Effector memory CD4-positive, alpha-beta T cell (primary cell): Measurements from ENCODE around the gene HRH4.

Experiments used
- DNase-seq, 3 donors: peaks; one replicate each; pipeline ENCODE4 v3.0.0-alpha.2; 2020
- H3K27ac ChIP-seq: 2 replicates; pipeline ENCODE4 v1.7.0; 2013; ENCODE audit warnings: mild to moderate bottlenecking, low read length, moderate library complexity; ENCODE audit not compliant: insufficient read depth, poor library complexity, severe bottlenecking
- H3K27me3 ChIP-seq: replicated peaks from 2 replicates; pipeline ENCODE4 v1.7.0; 2013; ENCODE audit warnings: mild to moderate bottlenecking, low read length; ENCODE audit not compliant: insufficient read depth, control insufficient read depth, poor library complexity, severe bottlenecking
- H3K36me3 ChIP-seq: 2 replicates; pipeline ENCODE4 v1.7.0; 2013; ENCODE audit warnings: mild to moderate bottlenecking, low read length, moderate library complexity; ENCODE audit not compliant: control insufficient read depth, insufficient read depth
- H3K4me1 ChIP-seq: 2 replicates; pipeline ENCODE4 v1.7.0; 2013; ENCODE audit warnings: low read length, mild to moderate bottlenecking; ENCODE audit not compliant: control insufficient read depth, insufficient read depth, poor library complexity, severe bottlenecking
- H3K4me3 ChIP-seq: 2 replicates; pipeline ENCODE4 v1.7.0; 2013; ENCODE audit warnings: low read length, low read depth, mild to moderate bottlenecking; ENCODE audit not compliant: insufficient read depth, poor library complexity, severe bottlenecking
- H3K9me3 ChIP-seq: 2 replicates; pipeline ENCODE4 v1.7.0; 2013; ENCODE audit warnings: mild to moderate bottlenecking, low read length, moderate library complexity; ENCODE audit not compliant: control insufficient read depth

Gene HRH4

DNA sequence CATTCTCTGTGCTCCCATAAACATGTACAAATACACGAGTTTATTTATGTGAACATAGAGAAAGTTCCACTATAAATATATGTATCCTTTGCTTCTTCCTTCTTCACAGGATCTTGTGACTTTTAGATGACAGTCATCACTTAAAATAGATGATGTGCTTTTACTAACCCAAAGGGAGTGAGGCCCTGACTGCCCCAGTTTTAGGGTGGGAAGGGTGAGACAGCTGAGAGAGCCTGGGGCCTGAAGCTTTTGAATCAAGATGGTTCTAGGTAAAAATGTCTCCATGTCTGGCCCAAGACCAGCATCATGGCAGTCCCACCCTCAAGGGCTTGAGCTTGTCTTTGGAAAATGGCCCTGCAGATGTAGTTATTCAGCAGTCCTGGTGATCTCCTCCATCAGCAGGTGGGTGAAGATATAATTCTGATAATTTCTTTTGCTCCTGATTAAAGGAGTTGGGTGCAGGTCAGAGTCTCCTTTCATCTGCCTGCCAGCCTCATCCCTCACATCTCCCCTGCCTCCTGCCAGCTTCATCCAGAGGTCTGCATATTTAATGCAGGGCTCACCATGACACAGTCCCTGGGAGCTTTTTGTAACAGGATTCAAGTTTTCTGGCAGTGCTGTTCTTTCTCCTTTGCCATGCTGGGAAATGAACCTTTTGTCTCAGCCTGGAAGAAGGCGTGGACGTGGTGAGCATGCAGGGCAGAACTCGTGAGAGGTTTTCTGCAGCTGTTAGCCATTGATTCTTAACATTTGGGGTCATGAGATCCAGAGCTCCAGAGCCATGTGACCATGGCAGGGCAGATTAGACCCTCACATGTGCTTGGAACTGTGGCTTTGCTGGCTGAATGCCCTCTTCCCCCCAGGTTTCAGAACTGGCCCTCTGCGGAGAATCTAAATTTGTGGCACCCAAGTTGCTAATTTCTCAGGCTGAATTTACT lies 2.7 kb downstream of the HRH4 start:
- H3K4me3 ChIP-seq, result no peak overlapping the region
- no peak overlapping the region for H3K27ac ChIP-seq

DNA sequence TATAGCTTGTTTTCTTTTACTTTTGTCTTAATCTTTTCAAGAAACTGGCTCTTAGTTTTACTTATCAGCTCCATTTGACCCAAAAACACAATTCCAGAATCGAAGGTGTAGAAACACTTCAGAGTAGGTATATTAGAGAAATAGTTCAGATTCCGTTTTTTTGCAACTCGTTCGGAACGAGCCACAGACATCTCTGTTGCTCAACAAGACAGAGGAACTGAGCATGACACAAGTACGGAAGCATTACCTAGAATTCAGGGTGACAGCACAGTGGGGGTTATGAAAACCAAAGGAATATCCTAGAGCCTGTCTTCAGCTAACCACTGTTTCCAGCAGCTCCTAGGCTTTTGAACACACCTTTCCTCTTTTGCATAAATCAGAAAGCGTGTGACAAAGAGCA lies 5.0 kb downstream of the HRH4 start:
- Histone ChIP-seq H3K36me3 (no peaks in the 10 kb centered on the region), H3K4me1 (no peaks in the 10 kb centered on the region), H3K9me3 (no peaks in the 10 kb centered on the region), H3K27ac (no peak overlapping the region), H3K4me3 (no peak overlapping the region), H3K27me3 (no peaks in the 10 kb centered on the region)
- DNase-seq, result no peak

More for the DNA sequence above, 2.7 kb downstream of the HRH4 start:
- H3K4me1 ChIP-seq, result no peaks in the 10 kb centered on the region
- no peak for DNase-seq
- H3K9me3 ChIP-seq, result no peaks in the 10 kb centered on the region
- no peaks in the 10 kb centered on the region for H3K36me3 ChIP-seq
- H3K27me3 ChIP-seq, result no peaks in the 10 kb centered on the region

DNA sequence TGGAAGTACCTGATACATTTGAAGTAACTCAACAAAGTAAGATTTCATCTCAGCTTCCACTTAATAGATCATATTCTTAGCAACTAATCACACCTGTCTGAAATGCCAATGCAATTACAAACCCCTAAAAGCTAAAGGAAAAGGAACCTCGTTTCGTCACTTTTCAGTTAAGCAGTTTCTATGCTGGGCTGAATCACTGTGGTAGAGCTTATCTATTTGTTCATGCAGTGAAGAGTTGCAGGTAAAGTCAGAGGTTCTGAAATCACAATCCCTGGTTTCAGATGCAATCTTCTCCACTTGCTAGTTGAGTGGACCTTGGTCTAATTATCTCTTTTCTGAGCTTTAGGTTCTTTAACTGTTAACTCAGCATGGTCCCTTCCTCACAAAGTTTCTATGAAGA lies 6.3 kb downstream of the HRH4 start:
- Histone ChIP-seq H3K27ac (no peak overlapping the region), H3K9me3 (no peaks in the 10 kb centered on the region), H3K36me3 (no peaks in the 10 kb centered on the region), H3K4me3 (no peak overlapping the region), H3K4me1 (no peaks in the 10 kb centered on the region), H3K27me3 (no peaks in the 10 kb centered on the region)
- no peak for DNase-seq

- no peaks in the 10 kb centered on the region for H3K36me3 ChIP-seq
- H3K4me3 ChIP-seq, result no peak overlapping the region
- no peaks in the 10 kb centered on the region for H3K27me3 ChIP-seq
- H3K9me3 ChIP-seq, result no peaks in the 10 kb centered on the region
- no peak overlapping the region for H3K27ac ChIP-seq
- H3K4me1 ChIP-seq, result no peaks in the 10 kb centered on the region
- no peak for DNase-seq
Observed at GRCh38 chr18:24470022-24470618, 9.7 kb downstream of the HRH4 start.

- DNase-seq, result no peak
- Histone ChIP-seq H3K36me3 (no peaks in the 10 kb centered on the region), H3K9me3 (no peaks in the 10 kb centered on the region), H3K4me1 (no peaks in the 10 kb centered on the region), H3K27me3 (no peaks in the 10 kb centered on the region), H3K27ac (no peak overlapping the region), H3K4me3 (no peak overlapping the region)
Observed at GRCh38 chr18:24470805-24471204, 10.4 kb downstream of the HRH4 start.

DNA sequence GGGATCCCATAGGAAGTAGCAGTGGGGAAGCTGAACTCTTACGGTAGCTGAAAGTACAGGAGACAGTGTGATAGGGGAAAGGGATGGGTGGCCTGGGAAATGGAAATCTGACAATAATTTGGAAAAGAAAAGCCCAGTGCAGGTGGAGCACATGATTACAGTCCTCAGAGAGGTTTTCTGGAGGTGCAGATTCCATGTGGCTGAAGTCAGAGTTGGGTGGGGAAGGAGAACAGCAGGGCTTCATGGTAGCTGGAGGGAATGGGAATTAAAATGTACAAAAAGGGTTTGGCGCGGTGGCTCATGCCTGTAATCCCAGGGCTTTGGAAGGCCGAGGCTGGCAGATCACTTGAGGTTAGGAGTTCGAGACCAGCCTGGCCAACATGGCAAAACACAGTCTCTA lies 12.2 kb downstream of the HRH4 start:
- H3K36me3 ChIP-seq, result no peaks in the 10 kb centered on the region
- no peaks in the 10 kb centered on the region for H3K27me3 ChIP-seq
- H3K9me3 ChIP-seq, result no peaks in the 10 kb centered on the region
- no peaks in the 10 kb centered on the region for H3K4me1 ChIP-seq
- no peak overlapping the region for H3K4me3 ChIP-seq
- no peak for DNase-seq
- H3K27ac ChIP-seq, result no peak overlapping the region

GRCh38 chr18:24474406-24474805 lies 14.0 kb downstream of the HRH4 start:
- Histone ChIP-seq H3K36me3 (no peaks in the 10 kb centered on the region), H3K27me3 (no peaks in the 10 kb centered on the region), H3K4me3 (no peak overlapping the region), H3K27ac (no peak overlapping the region), H3K4me1 (no peaks in the 10 kb centered on the region), H3K9me3 (no peaks in the 10 kb centered on the region)
- no peak for DNase-seq

DNA sequence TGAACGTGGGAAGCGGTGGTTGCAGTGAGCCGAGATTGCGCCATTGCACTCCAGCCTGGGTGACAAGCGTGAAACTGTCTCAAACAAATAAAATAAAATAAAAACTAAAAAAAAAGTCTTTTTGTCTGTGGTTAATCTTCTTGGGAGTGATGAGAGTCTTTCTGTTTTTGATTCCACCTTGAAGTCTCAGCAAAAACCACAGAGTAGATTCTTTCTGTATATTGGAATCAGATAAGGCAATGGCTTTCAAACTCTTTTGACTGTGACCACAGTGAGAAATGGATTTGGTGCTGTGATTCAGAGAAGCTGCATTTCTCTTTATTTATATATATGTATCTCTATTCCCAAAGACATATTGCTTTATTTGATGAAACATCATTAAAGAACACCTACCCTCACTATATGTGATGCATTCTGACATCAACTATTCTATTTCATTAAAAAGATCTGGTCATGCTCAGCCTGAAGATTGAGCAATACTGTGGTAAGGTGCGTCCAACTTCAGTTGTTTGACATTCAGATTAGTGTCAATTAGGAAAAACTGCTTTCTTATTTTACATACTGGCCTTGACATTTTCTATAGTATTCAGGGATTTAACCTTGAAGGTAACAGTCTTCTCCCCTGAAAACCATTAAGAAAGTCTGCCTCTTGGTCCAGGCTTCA lies 15.6 kb downstream of the HRH4 start:
- H3K4me3 ChIP-seq, result no peak overlapping the region
- H3K27me3 ChIP-seq, result no peaks in the 10 kb centered on the region
- H3K27ac ChIP-seq, result no peak overlapping the region
- DNase-seq, result no peak
- no peaks in the 10 kb centered on the region for H3K4me1 ChIP-seq
- no peaks in the 10 kb centered on the region for H3K36me3 ChIP-seq
- no peaks in the 10 kb centered on the region for H3K9me3 ChIP-seq

DNA sequence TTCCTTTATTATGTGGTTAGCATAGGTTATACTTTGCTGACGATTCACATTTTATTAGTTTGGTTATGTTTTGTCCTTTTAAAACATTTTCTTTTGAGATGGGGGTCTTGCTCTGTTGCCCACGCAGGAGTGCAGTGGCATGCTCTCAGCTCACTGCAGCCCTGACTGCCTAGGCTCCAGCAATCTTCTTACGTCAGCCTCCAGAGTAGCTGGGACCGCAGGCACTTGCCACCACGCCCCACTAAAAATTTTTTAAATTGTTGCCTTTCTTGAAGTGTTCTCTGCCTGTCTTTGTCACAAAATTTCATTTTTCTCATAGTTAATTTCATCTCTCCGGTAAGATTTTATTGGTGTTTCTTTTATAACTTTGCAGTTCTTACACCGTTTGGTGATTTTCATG lies 18.9 kb downstream of the HRH4 start:
- no peak for DNase-seq
- no peak overlapping the region for H3K27ac ChIP-seq
- no peaks in the 10 kb centered on the region for H3K9me3 ChIP-seq
- H3K36me3 ChIP-seq, result no peaks in the 10 kb centered on the region
- H3K4me3 ChIP-seq, result no peak overlapping the region
- no peaks in the 10 kb centered on the region for H3K4me1 ChIP-seq
- H3K27me3 ChIP-seq, result no peaks in the 10 kb centered on the region

GRCh38 chr18:24482821-24483220 lies 22.4 kb downstream of the HRH4 start:
- Histone ChIP-seq H3K4me1 (no peaks in the 10 kb centered on the region), H3K4me3 (no peak overlapping the region), H3K9me3 (no peaks in the 10 kb centered on the region), H3K36me3 (no peaks in the 10 kb centered on the region), H3K27ac (no peak overlapping the region), H3K27me3 (no peaks in the 10 kb centered on the region)
- no peak for DNase-seq
